Body of pancreas (tissue), 4 donors: ENCODE data around the gene APLP1.
A peak's percentile ranks its signal among the peaks of the same experiment; 100 is the strongest.

ENCODE experiments used
- CTCF ChIP-seq, 7 experiments: fragments of 450-650 bp in 4 of 7; fragments of 200-600 bp in 3 of 7; sonication (generic) in 3 of 7; IDR thresholded peaks; one replicate each; pipeline ENCODE4 v1.5.1; 2016 to 2019; ENCODE audit warnings: antibody characterized with exemption in 7 of 7
- POLR2A ChIP-seq, 3 donors: fragments of 450-650 bp; IDR thresholded peaks; one replicate each; pipeline ENCODE4 v1.6.1; 2016; ENCODE audit warnings: antibody characterized with exemption in 3 of 3, mild to moderate bottlenecking in 2 of 3

GRCh38 chr19:35845215-35846037, 22.9 kb upstream of the APLP1 start:
- TF ChIP-seq CTCF (IDR thresholded peaks at IDR 0.05) (no peak), POLR2A (IDR thresholded peaks at IDR 0.05) (peak in 1 of 3 donors; percentile 25)
